ENCODE results near the gene TNFAIP8L1. TPM values are rescaled to one million over a fixed set of nuclear protein-coding genes. Genes with fewer than 3 reads are reported as not detected.

The TNFAIP8L1 gene
- total RNA-seq, 1 experiment from 2014 or later = 22.2 TPM

DNA sequence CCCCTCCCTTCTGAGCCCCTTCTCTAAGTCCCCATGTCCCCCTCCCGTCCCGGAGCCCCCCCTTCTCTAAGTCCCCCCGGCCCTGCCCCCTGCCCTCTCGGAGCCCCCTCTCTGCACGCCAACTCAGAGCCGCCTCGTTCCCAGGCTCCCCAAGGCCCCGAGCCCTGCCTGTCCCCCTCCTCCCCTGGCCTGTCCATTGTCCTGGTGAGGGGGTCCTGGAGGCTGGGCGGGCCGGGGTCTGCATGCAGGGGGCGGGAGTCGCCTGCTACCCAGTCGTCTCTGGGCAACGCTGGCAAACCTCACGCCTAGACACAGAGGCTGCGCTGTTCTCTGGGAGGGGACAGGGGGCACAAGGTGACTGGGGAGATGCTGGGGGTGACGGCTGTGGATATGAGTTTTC, 40.6 kb upstream of the TNFAIP8L1 start:
- Histone ChIP-seq H3K4me1 (ENCODE audit: control insufficient read depth in 1 of 2, insufficient read depth in 2 of 2, low read length in 2 of 2) (peaks cover 6 to 19% of the 10 kb centered on the region in 2 experiments), H3K4me3 (replicated peaks in 1 of 2; ENCODE audit: low read depth in 1 of 2, low read length in 2 of 2) (peak overlapping the region; percentile 31 to 38; a peak in 3 of 4 replicates), H3K9me2 (ENCODE audit: insufficient read depth) (no peaks in the 10 kb centered on the region), H2AFZ (ENCODE audit: low read depth, low read length, poor library complexity, severe bottlenecking) (no peak overlapping the region), H3K36me3 (ENCODE audit: control insufficient read depth in 1 of 2, insufficient read depth in 2 of 2, low read length in 2 of 2) (no peaks in the 10 kb centered on the region), H3K79me2 (ENCODE audit: insufficient read depth, low read length) (no peaks in the 10 kb centered on the region), H3K9ac (ENCODE audit: low read length) (peak overlapping the region; percentile 30; the same call in 1 of the 2 replicates), H3K9me3 (ENCODE audit: control insufficient read depth in 1 of 2, insufficient read depth in 1 of 2, low read depth in 1 of 2, low read length in 2 of 2) (no peaks in the 10 kb centered on the region), H4K20me1 (ENCODE audit: insufficient read depth) (no peaks in the 10 kb centered on the region), H3K27me3 (ENCODE audit: insufficient read depth, low read length) (no peaks in the 10 kb centered on the region), H3K27ac (ENCODE audit: low read depth, low read length) (no peak overlapping the region; the same call in 1 of the 2 replicates), H3K4me2 (ENCODE audit: low read length) (peak overlapping the region; percentile 66)
- ATAC-seq (no peak), DNase-seq (ENCODE audit: low read depth, low spot score) (no peak)
- RAD21 ChIA-PET (ENCODE audit: low non-redundant PET in 1 of 2, low total read pairs in 2 of 2, uncharacterized antibody in 2 of 2, unreplicated experiment in 2 of 2) = interaction anchor here in 1 of 2 experiments (1.1 kb wide), 1 partner anchor 19 kb away, joined by 3 read pairs; no protein-coding TSS in a partner anchor
- intact Hi-C loops (cut with micrococcal nuclease) = no loop called here
- POLR2A ChIA-PET = no interaction called here
- no TSS peak for BruUV-seq (replicated peaks)
- TF ChIP-seq YY1 (IDR thresholded peaks at IDR 0.05; ENCODE audit: extremely low read depth, insufficient replicate concordance, low read depth, low read length) = no peak
- TF ChIP-seq, protein P1, sequence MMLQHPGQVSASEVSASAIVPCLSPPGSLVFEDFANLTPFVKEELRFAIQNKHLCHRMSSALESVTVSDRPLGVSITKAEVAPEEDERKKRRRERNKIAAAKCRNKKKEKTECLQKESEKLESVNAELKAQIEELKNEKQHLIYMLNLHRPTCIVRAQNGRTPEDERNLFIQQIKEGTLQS (IDR thresholded peaks at IDR 0.05) = no peak
- TF ChIP-seq CEBPB (IDR thresholded peaks at IDR 0.05; ENCODE audit: low read depth) = no peak
- no peak for TF ChIP-seq SP1 (IDR thresholded peaks at IDR 0.05; ENCODE audit: low read depth)
- TF ChIP-seq POLR2A (IDR thresholded peaks at IDR 0.05; ENCODE audit: borderline replicate concordance, extremely low read depth, insufficient read depth, insufficient read length) = no peak
- TF ChIP-seq, protein P2, sequence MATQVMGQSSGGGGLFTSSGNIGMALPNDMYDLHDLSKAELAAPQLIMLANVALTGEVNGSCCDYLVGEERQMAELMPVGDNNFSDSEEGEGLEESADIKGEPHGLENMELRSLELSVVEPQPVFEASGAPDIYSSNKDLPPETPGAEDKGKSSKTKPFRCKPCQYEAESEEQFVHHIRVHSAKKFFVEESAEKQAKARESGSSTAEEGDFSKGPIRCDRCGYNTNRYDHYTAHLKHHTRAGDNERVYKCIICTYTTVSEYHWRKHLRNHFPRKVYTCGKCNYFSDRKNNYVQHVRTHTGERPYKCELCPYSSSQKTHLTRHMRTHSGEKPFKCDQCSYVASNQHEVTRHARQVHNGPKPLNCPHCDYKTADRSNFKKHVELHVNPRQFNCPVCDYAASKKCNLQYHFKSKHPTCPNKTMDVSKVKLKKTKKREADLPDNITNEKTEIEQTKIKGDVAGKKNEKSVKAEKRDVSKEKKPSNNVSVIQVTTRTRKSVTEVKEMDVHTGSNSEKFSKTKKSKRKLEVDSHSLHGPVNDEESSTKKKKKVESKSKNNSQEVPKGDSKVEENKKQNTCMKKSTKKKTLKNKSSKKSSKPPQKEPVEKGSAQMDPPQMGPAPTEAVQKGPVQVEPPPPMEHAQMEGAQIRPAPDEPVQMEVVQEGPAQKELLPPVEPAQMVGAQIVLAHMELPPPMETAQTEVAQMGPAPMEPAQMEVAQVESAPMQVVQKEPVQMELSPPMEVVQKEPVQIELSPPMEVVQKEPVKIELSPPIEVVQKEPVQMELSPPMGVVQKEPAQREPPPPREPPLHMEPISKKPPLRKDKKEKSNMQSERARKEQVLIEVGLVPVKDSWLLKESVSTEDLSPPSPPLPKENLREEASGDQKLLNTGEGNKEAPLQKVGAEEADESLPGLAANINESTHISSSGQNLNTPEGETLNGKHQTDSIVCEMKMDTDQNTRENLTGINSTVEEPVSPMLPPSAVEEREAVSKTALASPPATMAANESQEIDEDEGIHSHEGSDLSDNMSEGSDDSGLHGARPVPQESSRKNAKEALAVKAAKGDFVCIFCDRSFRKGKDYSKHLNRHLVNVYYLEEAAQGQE (IDR thresholded peaks at IDR 0.05; ENCODE audit: low read depth) = no peak
- no peak for TF ChIP-seq ELF1 (IDR thresholded peaks at IDR 0.05; ENCODE audit: borderline replicate concordance, low read depth)
- no peak for TF ChIP-seq EZH2 (IDR thresholded peaks at IDR 0.05)
- TF ChIP-seq SIN3A (IDR thresholded peaks at IDR 0.05; ENCODE audit: low read depth) = no peak
- TF ChIP-seq ZNF274 (IDR thresholded peaks at IDR 0.05; ENCODE audit: low read depth, low read length) = no peak
- TF ChIP-seq CBX3 (IDR thresholded peaks at IDR 0.05; ENCODE audit: low read depth) = no peak
- TF ChIP-seq ZFX (IDR thresholded peaks at IDR 0.05) = no peak
- no peak for TF ChIP-seq EZH2phosphoT487 (IDR thresholded peaks at IDR 0.05; ENCODE audit: borderline replicate concordance)
- TF ChIP-seq RAD21 (IDR thresholded peaks at IDR 0.05; ENCODE audit: low read depth) = no peak
- TF ChIP-seq POLR2AphosphoS5 (IDR thresholded peaks at IDR 0.05; ENCODE audit: low read depth, low read length) = no peak
- no peak for TF ChIP-seq SRF (IDR thresholded peaks at IDR 0.05; ENCODE audit: low read depth)
- no peak for TF ChIP-seq TCF7L2 (IDR thresholded peaks at IDR 0.05; ENCODE audit: borderline replicate concordance, extremely low read depth, insufficient read depth, insufficient read length)
- TF ChIP-seq, protein P3, sequence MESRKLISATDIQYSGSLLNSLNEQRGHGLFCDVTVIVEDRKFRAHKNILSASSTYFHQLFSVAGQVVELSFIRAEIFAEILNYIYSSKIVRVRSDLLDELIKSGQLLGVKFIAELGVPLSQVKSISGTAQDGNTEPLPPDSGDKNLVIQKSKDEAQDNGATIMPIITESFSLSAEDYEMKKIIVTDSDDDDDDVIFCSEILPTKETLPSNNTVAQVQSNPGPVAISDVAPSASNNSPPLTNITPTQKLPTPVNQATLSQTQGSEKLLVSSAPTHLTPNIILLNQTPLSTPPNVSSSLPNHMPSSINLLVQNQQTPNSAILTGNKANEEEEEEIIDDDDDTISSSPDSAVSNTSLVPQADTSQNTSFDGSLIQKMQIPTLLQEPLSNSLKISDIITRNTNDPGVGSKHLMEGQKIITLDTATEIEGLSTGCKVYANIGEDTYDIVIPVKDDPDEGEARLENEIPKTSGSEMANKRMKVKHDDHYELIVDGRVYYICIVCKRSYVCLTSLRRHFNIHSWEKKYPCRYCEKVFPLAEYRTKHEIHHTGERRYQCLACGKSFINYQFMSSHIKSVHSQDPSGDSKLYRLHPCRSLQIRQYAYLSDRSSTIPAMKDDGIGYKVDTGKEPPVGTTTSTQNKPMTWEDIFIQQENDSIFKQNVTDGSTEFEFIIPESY (IDR thresholded peaks at IDR 0.05; ENCODE audit: extremely low read depth, insufficient replicate concordance, low read length) = no peak
- no peak for TF ChIP-seq EGR1 (IDR thresholded peaks at IDR 0.05; ENCODE audit: low read depth)
- TF ChIP-seq FOSL1 (IDR thresholded peaks at IDR 0.05; ENCODE audit: low read depth) = no peak
- CTCF ChIA-PET = interaction anchor here (1.2 to 1.3 kb wide), 2 partner anchors 37 to 192 kb away, joined by 3 to 4 read pairs; partner anchors contain the start of gene FEM1A

Measured in HCT116 (cell line).